Measurements from ENCODE around the gene UTP20.

Gene UTP20

DNA sequence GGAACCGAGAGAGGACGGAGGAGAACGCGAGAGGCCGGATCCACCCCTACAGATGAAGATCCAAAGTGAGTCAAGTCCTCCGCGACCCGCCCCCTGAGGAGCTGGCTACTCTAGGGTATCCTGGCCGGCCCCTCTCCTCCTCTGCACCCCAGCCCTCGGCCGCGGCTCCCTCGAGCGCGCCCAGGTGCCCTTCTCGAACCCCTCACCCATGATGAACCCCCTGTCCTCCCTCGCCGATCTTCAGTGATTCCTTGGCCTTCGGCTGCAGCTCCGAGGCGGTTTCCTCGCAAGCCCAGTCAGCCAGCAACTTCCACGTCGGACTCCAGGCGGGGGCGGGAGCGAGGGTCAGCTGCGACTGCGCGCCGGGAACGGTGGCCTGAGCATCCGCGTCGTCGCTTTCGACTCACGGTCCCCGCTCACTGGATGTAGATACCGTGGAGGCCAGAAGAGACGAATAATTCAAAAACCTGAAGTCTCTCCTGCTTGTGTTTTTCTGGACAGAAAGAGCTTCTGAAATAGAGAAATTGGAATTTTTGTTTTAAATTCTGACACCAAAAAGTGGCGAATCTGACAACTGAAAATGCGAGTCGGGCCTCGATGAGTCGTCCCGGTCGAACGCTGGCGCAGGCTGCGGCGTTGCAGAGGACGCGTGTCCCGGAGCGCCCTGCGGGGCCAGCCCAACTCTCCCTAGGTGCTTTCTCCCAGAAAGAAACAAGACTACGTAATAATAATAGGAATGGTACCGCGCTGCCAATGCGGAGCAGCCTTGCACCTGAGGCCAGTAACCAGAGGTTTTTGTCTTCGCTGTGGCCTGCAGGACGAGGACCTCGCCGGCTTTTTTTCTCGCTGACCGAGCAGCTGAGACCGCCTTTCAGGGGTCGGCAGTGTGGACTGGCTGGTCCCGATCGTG is 127.8 kb downstream of the UTP20 start, which contains the start of gene ARL1:
TSS of gene ARL1 (minus strand) at position 337 of the 910 bp plus-strand sequence. CDS start at position 210, 127 bp downstream.
- TF ChIP-seq, protein P1, sequence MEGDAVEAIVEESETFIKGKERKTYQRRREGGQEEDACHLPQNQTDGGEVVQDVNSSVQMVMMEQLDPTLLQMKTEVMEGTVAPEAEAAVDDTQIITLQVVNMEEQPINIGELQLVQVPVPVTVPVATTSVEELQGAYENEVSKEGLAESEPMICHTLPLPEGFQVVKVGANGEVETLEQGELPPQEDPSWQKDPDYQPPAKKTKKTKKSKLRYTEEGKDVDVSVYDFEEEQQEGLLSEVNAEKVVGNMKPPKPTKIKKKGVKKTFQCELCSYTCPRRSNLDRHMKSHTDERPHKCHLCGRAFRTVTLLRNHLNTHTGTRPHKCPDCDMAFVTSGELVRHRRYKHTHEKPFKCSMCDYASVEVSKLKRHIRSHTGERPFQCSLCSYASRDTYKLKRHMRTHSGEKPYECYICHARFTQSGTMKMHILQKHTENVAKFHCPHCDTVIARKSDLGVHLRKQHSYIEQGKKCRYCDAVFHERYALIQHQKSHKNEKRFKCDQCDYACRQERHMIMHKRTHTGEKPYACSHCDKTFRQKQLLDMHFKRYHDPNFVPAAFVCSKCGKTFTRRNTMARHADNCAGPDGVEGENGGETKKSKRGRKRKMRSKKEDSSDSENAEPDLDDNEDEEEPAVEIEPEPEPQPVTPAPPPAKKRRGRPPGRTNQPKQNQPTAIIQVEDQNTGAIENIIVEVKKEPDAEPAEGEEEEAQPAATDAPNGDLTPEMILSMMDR (IDR thresholded peaks at IDR 0.05), result no peak

DNA sequence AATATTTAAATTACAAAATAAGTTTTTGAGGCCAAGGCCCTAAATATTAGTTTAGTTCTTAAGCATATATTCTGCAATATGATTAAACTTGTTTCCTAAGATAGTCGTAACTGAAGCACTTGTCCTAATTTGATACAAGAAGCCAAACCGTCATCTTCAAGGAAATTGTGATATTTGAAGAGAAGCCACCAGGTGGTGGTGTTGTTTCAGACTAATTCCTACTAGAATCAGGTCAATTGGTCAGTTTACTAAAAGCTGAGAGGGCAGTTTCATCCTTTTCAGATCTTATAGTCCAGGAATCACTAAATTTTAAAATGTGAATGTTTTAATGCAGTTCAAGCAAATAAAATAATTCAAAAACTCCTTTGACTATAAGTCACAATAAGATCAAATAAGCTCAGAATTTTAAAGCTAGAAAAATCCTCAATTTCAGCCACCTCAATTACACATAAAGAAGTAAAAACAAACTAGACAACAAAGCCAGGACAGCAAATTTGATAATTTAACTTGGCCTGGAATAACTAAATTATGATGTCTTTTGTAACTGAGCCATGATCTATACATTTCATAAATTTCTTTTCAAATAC is 134.7 kb downstream of the UTP20 start:
- TF ChIP-seq, protein P1 (IDR thresholded peaks at IDR 0.05), result peak; percentile 65

DNA sequence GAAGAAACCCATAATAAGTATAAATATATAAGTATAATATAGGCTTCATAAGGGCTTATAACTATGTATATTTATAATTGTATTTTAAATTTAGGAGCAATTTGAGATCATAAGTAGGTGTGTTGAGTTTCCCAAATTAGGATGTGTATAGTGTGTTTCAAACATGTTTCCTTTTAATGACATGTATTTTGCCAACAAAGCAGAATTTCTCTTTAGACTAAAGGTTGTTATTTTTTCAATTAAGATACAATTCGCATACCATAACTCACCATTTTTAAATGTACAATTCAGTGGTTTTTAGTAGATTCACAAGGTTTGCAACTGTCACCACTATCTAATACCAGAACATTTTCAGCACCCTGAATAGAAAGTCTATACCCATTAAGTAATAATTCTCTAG is 135.3 kb downstream of the UTP20 start:
- TF ChIP-seq, protein P1 (IDR thresholded peaks at IDR 0.05), result no peak

DNA sequence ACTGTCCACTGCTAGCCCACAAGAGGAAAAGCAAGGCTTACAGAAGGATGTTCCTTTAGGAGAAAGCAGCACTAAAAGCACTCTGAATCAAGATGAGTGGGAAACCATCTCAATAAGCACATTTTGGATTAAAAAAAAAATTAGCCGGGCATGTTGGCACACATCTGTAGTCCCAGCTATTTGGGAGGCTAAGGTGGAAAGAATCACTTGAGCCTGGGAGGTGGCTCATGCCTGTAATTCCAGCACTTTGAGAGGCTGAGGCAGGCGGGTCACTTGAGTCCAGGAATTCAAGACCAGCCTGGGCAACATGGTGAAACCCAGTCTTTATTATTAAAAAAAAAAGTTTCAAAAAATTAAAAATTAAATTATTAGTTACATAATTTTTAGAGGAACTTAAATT is 144.7 kb downstream of the UTP20 start:
- TF ChIP-seq, protein P1 (IDR thresholded peaks at IDR 0.05), result no peak

DNA sequence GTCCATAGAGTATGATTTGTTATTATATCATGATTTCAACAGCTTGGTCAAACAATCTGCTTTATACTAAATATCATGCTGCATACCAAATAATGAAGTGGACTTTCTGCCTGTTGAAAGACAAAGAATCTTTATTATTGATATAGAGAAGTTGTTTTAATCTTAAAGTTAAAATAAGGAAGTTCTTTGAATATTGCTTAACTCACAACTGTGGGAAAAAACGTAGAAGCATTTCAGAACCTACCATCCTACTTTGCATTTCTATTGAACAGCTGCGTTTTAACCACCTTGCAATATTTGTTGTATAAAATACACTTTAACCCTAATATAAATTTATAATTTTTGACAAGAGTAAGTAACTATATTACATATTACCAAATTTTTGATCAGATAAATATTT is 150.6 kb downstream of the UTP20 start:
- TF ChIP-seq, protein P1 (IDR thresholded peaks at IDR 0.05), result no peak

DNA sequence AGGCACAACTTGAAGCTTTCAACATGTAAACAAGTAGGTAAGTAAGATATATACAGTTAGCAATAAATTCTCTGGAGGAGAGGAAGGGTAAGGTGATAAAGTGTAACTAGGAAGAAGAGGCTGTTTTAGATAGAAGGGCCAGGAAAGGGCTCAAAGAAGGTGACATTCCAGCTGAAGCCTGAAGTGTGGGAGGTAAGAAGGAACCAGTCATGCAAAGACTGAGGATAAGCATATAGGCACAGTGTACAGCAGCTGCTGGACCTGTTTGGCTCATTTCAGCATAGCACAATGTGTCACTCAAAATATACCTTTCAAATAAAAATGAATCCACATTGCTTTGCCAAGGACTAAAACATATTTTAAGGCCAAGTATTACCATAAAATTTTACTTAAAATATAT is 156.2 kb downstream of the UTP20 start:
- TF ChIP-seq, protein P1 (IDR thresholded peaks at IDR 0.05), result no peak

Data from LNCAP (cell line).